ENCODE results near the gene CENPM.

Gene CENPM

GRCh38 chr22:41946629-41947423 lies at the start of gene CENPM:
TSS of gene CENPM (minus strand) at chr22:41947152. CDS start at chr22:41947076, 76 bp downstream.
- peak; percentile 73 to 88 for DNase-seq

GRCh38 chr22:41995211-41995610 lies 48.3 kb upstream of the CENPM start:
- DNase-seq = no peak

GRCh38 chr22:41992496-41992895 lies 45.5 kb upstream of the CENPM start:
- no peak for DNase-seq

- DNase-seq = no peak
These were observed 44.2 kb upstream of the CENPM start for GRCh38 chr22:41991111-41991510.

- no peak for DNase-seq
These were observed 42.3 kb upstream of the CENPM start for GRCh38 chr22:41989246-41989645.

GRCh38 chr22:41987276-41987675 lies 40.3 kb upstream of the CENPM start:
- DNase-seq = no peak

GRCh38 chr22:41983513-41984405 lies 36.8 kb upstream of the CENPM start:
- DNase-seq = no peak

GRCh38 chr22:41982865-41983264 lies 35.9 kb upstream of the CENPM start:
- DNase-seq = no peak

- DNase-seq = no peak
These were observed 32.7 kb upstream of the CENPM start for GRCh38 chr22:41979423-41980250.

GRCh38 chr22:41978732-41979131 lies 31.8 kb upstream of the CENPM start:
- DNase-seq = no peak

- no peak for DNase-seq
These were observed 30.1 kb upstream of the CENPM start for GRCh38 chr22:41976961-41977566.

- no peak for DNase-seq
These were observed 29.3 kb upstream of the CENPM start for GRCh38 chr22:41976070-41976901.

GRCh38 chr22:41975299-41976069 lies 28.5 kb upstream of the CENPM start:
- no peak for DNase-seq

GRCh38 chr22:41974691-41975290 lies 27.8 kb upstream of the CENPM start:
- no peak for DNase-seq

- DNase-seq = no peak
These were observed 24.5 kb upstream of the CENPM start for GRCh38 chr22:41971431-41971830.

GRCh38 chr22:41970601-41971000 lies 23.6 kb upstream of the CENPM start:
- no peak for DNase-seq

- DNase-seq = no peak
These were observed 22.2 kb upstream of the CENPM start, which contains the start of gene SEPTIN3 for GRCh38 chr22:41969110-41969646. TSS of gene SEPTIN3 (plus strand) at chr22:41969443. CDS start at chr22:41971493, 2,050 bp downstream.

- no peak for DNase-seq
These were observed 21.6 kb upstream of the CENPM start for GRCh38 chr22:41968601-41969000.

- no peak for DNase-seq
These were observed 19.8 kb upstream of the CENPM start for GRCh38 chr22:41966607-41967240.

All from NCI-H187 (cell line).